Activated T-cell treated with anti-CD3 and anti-CD28 coated beads, Interleukin-2, amount 50 U/mL, for 1 hour (primary cell): Measurements from ENCODE around the gene VWA2.
A peak's percentile ranks its signal among the peaks of the same experiment; 100 is the strongest.

Experiments
- DNase-seq: peaks from one replicate; pipeline ENCODE4 v3.0.0-alpha.2; 2020

VWA2 gene

GRCh38 chr10:114301951-114302710 is 63.1 kb downstream of the VWA2 start:
- DNase-seq: no peak

GRCh38 chr10:114303556-114303955 is 64.5 kb downstream of the VWA2 start:
- DNase-seq: no peak

GRCh38 chr10:114304017-114304570 is 65.0 kb downstream of the VWA2 start:
- DNase-seq: peak; percentile 68

GRCh38 chr10:114304571-114305421 is 65.7 kb downstream of the VWA2 start:
- DNase-seq: peak; percentile 66

GRCh38 chr10:114305521-114305925 is 66.5 kb downstream of the VWA2 start:
- DNase-seq: no peak

- no peak for DNase-seq
Observed at GRCh38 chr10:114306116-114306973, 67.3 kb downstream of the VWA2 start.

GRCh38 chr10:114307731-114308130 is 68.7 kb downstream of the VWA2 start:
- DNase-seq: no peak

GRCh38 chr10:114308531-114309363 is 69.7 kb downstream of the VWA2 start:
- DNase-seq: no peak

- DNase-seq: no peak
Observed at GRCh38 chr10:114309364-114309651, 70.3 kb downstream of the VWA2 start.

- no peak for DNase-seq
Observed at GRCh38 chr10:114310346-114310745, 71.3 kb downstream of the VWA2 start.

GRCh38 chr10:114311023-114311422 is 72.0 kb downstream of the VWA2 start:
- no peak for DNase-seq

GRCh38 chr10:114311496-114312209 is 72.6 kb downstream of the VWA2 start:
- no peak for DNase-seq

- DNase-seq: no peak
Observed at GRCh38 chr10:114313139-114313538, 74.1 kb downstream of the VWA2 start.

GRCh38 chr10:114313866-114314265 is 74.8 kb downstream of the VWA2 start:
- no peak for DNase-seq

- DNase-seq: no peak
Observed at GRCh38 chr10:114315566-114316420, 76.7 kb downstream of the VWA2 start.

GRCh38 chr10:114316744-114317143 is 77.7 kb downstream of the VWA2 start:
- no peak for DNase-seq

GRCh38 chr10:114319406-114320248 is 80.6 kb downstream of the VWA2 start:
- no peak for DNase-seq

GRCh38 chr10:114320249-114321116 is 81.4 kb downstream of the VWA2 start:
- no peak for DNase-seq
